Measurements from ENCODE around the gene SCYGR5.
"Not testable (repeated sequence)": the region's sequence is repeated elsewhere in the genome, so short reads cannot be mapped to it uniquely, and the experiment has no call there.

The SCYGR5 gene, protein sequence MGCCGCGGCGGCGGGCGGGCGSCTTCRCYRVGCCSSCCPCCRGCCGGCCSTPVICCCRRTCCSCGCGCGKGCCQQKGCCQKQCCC

DNA sequence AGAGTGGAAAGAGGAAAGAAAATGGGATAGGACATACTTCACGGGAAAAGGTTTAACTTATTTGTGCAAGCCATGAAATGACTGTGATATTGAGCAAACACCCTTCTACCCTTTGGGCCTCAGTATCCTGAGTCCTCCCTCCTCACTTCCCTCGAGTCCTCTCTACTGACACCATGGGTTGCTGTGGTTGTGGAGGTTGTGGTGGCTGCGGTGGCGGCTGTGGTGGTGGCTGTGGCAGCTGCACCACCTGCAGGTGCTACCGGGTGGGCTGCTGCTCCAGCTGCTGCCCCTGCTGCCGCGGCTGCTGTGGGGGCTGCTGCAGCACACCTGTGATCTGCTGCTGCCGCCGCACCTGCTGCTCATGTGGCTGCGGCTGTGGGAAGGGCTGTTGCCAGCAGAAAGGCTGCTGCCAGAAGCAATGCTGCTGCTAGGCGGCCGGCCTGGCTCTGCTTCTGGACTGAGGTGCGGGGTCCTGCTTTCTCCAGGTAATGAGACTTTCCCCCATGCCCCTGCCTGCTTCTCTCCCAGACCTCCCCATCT lies at the start of gene SCYGR5:
Gene SCYGR5, plus strand, starts transcription at position 174 of the 540 bp plus-strand sequence. Its CDS starts 0 bp downstream, at position 174.
- not testable (repeated sequence) for DNase-seq (ENCODE audit: low read depth in 2 of 3, low spot score in 2 of 3)

DNA sequence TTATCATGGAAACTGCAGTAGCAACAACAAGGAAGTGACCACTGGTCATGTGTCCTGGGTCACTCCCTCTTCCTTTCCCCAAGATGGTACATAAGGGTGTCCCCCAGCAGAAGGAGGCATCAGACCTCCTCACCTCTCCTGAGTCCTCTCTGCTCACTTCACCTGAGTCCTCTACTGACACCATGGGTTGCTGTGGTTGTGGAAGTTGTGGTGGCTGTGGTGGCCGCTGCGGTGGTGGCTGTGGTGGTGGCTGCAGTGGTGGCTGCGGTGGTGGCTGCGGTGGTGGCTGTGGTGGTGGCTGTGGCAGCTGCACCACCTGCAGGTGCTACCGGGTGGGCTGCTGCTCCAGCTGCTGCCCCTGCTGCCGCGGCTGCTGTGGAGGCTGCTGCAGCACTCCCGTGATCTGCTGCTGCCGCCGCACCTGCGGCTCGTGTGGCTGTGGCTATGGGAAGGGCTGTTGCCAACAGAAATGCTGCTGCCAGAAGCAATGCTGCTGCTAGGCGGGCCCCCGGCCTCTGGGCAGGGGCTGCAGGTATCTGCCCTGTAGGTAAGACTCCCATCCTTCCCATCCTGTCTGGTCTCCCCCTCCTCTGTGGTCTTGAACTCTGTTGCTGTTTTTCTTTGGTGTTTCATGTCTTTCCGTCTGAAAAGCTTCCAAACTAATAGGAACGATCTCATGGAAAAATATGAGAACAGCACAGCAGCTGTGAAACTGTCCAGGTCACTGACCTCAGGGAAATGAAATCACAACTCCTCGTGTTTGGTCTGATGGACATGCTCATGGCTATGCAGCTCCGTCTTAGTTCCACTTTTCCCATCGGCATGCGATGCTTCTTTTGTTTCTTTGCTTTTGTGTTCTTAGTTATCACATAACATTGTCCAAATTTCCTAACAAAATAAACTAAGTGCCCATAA lies 49.0 kb upstream of the SCYGR5 start, which contains the start of gene SCYGR4:
Gene SCYGR4, plus strand, starts transcription at position 183 of the 915 bp plus-strand sequence. Its CDS starts 0 bp downstream, at position 183.
- DNase-seq (ENCODE audit: low read depth in 2 of 3, low spot score in 2 of 3) = no peak

DNA sequence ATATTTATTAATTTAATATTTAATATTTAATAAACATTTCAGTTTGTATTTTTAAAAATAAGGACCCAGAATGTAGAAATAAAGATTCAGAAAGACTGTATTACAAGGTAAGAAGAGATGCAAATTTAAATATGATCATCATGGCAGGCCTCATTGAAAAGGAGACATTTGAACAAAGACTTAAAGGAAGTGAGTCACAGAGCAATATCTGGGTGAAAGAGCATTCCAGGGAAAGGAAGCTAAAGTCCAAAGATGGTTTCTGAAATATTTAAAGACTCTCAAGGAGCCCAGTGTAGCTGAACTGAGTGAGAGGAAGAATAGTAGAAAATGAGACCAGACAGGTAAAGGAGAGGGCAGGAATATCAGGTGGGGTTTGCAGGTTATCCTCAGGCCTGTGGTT lies 43.4 kb upstream of the SCYGR5 start:
- DNase-seq (ENCODE audit: low read depth in 2 of 3, low spot score in 2 of 3) = no peak

DNA sequence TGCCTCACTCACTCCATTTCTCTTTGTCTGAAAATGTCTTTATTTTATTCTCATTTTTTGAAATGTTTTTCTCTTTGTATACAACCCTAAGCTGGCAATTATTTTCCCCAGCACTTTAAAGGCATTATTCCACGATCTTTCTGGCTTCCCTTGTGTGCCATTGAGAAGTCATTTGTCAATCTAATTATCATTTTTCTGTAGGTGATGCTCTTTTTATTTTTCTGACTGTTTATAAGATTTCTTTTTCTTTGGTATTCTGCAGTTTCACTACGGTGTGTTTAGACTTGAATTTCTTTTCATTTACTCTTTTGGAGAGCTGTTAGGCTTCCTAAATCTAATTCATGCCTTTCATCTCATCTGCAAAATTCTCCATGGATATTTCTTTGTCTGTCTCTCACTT lies 41.2 kb upstream of the SCYGR5 start:
- no peak for DNase-seq (ENCODE audit: low read depth in 2 of 3, low spot score in 2 of 3)

DNA sequence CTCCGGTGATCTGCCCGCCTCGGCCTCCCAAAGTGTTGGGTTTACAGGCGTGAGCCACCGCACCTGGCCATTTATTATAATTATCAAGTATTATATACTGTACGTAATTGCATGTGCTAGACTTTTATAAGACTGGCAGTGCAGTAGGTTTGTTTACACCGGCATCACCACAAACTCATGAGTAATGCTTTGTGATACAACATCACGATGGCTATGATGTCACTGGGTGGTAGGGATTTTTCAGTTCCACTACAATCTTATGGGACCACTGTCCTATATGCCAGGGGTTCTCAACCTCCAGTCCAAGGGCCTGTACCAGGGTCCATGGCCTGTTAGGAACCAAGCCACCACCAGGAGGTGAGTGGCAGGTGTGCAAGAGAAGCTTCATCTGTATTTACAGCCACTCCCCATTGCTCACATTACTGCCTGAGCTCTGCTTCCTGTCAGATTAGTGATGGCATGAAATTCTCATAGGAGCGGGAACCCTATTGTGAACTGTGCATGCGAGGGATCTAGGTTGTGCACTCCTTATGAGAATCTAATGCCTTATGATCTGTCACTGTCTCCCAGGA lies 39.9 kb upstream of the SCYGR5 start:
- no peak for DNase-seq (ENCODE audit: low read depth in 2 of 3, low spot score in 2 of 3)

DNA sequence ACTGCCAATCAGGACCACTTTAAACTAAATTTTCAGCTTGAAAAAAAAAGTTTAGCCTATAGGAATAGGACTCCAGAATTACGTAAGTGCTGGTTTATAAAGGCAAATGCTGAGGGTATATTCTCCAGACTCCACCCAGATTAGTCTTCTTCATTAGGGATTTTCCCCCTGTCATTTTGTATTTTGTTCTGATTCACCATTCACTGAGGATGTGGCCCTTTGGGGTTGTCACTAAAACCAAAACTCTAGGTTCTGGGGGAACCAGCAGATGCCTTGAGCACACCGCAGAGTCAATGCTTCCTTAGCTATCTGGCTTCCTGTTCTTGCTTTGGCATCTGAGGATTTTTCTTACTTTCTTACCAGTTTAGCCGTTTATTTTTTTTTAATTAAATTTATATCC lies 38.8 kb upstream of the SCYGR5 start:
- DNase-seq (ENCODE audit: low read depth in 2 of 3, low spot score in 2 of 3) = no peak

DNA sequence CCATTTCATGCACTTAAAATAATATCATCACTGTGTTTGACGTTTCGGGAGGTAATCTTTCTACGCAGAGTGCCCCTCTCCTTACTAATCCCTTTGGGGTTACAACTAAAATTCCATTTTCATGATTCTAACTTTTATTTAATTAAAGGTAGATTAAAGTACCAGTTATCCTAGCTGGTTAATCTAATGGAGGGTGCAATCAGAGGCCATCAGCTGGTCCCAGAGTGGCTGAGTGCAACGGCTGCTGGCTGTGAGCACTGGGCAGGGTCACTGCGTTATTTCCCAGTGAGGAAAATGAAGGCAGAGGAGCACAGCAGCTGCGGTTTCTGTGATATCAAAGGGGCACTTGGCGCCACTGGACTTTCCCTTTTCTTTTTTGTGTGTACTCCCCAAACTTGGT lies 37.2 kb upstream of the SCYGR5 start:
- DNase-seq (ENCODE audit: low read depth in 2 of 3, low spot score in 2 of 3) = no peak

DNA sequence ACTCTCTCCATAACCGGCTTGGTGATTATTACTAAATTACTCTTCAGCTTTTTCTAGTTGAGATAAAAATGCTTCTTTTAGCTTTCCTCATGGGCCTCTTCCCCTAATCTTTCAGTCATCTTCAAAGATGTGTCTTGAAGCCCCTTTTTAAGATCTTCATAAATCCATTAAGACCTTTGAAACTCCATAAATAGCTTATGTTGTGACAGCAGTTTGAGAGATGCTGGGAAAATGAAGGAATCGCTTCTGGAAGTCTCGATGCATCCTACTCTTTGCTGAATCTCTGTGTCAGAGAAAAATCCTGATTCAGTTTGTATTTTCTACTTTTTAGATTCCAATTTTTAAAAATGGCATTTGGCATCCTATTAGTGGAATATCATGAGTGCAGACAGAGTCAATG lies 36.3 kb upstream of the SCYGR5 start:
- no peak for DNase-seq (ENCODE audit: low read depth in 2 of 3, low spot score in 2 of 3)

DNA sequence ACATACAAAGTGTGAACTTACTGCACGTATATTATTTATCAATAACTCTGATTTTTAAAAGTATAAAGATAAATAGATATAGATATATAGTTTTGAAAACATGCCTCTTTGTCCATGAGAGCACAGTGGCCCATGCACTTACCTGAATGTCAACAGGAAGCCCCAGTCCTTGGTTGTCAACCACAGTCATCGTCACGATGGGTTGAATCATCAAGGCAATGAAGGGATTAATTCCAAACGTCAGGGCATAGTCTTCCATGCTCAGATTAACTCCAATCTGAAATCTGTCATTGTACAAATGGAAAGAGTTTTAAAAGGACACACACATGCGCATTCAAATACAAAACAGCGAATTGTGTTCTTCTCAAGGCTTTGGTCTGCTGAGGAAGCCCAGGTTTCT lies 33.8 kb upstream of the SCYGR5 start:
- DNase-seq (ENCODE audit: low read depth in 2 of 3, low spot score in 2 of 3) = no peak

DNA sequence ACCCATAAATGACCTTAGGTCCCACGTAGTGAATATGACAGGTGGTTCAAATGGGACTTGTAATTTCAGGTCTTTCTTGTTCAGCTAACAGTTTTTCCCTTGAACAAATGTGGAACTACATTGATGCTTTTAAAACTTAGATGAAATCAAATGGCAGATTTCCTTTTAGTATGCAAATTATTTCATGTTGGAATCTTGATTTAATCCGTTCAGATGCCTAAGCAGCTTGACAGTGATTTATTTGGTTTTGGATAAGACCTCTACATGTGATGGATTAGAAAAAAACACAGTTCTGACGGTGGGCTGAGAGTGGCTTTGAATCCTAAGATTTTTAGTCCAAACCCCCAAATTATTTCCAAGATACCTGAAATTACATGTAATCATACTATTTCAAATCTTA lies 32.4 kb upstream of the SCYGR5 start:
- no peak for DNase-seq (ENCODE audit: low read depth in 2 of 3, low spot score in 2 of 3)

DNA sequence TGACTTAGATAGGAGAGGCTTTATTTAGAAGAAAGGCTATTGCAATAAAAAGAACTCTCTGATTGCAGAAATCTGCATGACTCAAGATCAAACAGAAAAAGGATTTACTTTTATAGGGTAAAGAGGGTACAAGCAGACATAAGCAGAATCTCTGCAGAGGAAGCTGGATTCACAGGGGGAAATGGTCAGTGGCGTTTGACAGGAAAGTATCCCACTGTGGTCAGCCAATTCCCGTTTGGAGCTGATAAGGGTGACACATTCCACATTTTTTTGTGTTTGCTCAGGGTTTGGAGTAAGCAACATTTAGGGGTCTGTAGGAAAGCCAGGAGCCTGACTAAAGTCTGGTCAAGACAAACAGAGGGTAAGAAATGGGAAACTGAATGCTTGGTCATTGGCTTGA lies 23.9 kb upstream of the SCYGR5 start:
- no peak for DNase-seq (ENCODE audit: low read depth in 2 of 3, low spot score in 2 of 3)

DNA sequence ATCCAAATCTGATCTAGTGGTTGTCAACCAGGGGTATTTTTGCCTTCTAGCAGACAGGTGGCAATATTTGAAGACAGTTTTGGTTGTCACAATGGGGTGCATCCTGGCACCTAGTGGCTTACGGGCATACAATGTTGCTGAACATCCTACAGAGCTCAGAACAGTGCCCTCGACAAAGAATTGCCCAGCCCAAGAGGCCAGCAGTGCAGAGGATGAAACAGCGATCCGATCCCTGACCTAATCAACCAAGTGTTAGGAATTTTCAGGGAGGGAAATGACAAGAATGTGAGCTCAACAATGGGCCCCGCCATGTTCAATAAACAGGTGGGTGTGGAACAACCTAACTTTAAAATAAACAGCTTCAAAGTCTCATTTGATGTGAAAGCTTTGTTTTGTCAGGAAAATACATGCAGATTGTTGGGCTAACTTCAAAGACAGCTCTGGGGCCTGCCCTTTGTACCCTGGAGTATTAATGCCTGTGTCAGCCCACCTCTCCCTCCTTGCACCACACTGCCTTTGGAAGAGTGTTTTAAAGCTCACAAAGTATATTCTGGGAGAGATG lies 22.5 kb upstream of the SCYGR5 start:
- DNase-seq (ENCODE audit: low read depth in 2 of 3, low spot score in 2 of 3) = no peak

DNA sequence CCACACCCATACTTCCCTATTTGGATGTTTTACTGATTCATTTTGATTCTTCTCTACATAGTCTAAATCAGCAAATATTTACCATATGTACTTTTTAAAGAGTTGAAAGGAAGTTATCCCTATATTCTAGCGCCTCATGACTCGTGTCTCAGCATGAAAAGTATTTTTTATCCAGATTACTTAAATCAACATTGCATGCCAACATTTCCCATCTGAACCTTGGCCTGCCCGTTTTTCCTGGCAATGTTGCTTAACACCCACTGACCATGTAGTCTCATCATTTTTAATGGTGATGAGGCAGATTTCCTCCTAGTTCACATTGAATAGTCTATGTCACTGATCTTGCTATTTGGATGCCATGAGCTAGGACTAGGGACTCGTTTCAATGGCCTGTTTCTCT lies 13.2 kb upstream of the SCYGR5 start:
- DNase-seq (ENCODE audit: low read depth in 2 of 3, low spot score in 2 of 3) = no peak

DNA sequence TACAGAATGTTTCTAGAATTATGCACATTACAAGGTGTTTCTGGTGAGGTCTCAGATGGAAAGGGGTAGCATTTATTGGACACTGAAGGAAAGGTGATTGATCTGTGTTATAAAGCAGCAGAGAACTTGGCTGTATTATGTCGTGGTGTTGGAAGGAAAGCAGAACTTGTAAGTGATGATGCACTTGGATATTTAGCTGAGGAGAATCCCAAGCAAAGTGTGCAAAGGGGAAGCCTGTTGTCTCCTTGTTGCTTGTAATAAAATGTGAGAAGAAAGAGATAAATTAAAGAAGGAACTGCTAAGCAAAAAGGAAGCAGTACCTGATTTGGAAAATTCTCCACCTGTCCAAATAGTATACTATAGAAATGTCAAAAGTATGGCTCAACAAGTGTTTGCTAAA lies 12.2 kb upstream of the SCYGR5 start:
- DNase-seq (ENCODE audit: low read depth in 2 of 3, low spot score in 2 of 3) = no peak

DNA sequence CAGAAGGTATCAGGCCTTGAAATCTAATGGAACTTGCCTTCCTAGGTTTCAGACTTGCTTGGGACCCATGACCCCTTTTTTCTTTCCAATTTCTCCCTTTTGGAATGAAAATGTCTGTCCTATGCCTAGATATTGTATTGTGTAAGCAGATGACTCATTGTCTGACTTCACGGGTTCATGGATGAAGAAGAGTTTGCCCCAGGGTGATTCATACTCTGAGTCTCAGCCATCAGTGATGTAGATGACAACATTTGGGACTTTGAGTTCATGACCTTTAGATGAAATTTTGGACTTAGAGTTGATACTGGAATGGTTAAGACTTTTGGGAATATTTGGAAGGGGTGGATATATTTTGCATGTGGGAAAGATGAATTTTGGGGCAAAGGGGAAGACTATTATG lies 11.2 kb upstream of the SCYGR5 start:
- no peak for DNase-seq (ENCODE audit: low read depth in 2 of 3, low spot score in 2 of 3)

DNA sequence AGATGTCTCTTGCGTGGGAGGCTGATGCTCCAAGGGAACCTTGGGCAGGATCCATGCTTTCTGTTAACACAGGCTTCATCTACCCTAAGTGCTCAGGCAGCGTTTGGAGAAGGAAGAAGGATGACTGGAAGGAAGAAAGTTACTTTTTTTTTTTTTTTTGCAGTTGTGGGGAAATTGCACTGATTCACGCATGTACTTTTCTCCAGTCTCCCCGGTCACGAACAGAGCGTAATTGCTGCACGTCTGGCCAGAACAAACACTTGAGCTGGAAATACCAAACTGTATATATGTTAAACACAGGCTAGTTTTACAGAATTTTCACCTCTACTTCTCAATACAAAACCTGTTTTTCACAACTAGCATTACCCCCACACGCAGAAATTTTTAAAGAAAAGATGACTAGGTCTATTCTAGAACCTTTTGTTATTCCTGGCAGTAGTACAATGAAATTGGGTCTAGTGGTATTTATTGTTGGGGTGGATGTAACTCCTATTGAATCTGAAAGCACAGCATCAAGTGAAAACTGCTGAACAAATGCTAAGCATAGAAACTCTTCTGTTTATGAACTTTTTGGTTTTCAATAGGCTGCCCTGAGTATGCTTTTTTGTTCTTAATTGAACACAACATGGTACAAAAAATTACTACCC lies 9.3 kb upstream of the SCYGR5 start:
- DNase-seq (ENCODE audit: low read depth in 2 of 3, low spot score in 2 of 3) = no peak

DNA sequence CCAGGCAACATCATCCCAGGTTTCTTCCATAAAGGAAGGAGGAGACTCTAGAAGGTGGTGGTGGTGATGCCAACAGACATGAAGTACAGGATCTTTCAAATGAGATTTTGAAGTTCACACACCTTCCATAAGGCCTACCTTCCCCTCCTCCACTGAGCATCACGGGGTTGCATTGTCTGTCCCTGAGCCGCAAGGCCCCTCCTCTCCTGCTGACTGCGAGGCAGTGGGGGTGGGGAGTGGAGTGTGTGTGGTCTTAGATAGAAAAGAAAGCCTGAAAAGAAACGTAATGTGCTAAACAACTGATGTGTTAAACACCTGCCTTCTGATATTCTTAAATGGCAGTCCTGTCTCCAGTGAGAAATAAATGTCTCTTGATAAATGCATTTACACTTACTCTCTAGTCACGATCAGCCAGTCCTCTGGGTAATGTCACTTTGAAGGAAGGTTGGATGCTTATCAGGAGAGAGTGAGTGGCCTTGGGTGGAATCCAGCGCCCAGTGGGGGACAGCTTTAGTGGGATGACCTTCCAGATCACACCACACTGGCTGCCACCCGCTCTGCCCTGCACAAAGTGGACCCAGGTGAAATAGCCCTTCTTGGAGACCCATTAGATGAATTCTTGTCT lies 5.5 kb upstream of the SCYGR5 start:
- no peak for DNase-seq (ENCODE audit: low read depth in 2 of 3, low spot score in 2 of 3)

DNA sequence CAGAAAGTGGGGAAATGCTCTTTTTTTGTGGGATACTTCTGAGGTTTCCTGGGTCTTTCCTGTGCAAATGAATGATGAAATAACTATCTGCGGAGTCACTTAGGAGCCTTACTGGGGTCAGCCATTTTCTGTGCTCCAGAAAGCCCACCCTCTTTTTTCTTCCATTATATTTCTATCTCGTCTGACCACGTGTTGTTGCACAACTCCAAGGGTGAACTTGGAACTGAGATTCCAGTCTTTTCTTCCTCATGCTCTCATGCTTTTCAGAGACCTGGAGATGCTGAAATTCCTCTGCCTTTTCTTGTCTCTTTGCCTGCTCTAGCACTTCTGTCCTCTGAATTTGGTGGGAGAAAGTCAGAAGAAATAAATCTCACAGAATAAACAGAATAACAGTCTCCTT lies 4.8 kb upstream of the SCYGR5 start:
- no peak for DNase-seq (ENCODE audit: low read depth in 2 of 3, low spot score in 2 of 3)

DNA sequence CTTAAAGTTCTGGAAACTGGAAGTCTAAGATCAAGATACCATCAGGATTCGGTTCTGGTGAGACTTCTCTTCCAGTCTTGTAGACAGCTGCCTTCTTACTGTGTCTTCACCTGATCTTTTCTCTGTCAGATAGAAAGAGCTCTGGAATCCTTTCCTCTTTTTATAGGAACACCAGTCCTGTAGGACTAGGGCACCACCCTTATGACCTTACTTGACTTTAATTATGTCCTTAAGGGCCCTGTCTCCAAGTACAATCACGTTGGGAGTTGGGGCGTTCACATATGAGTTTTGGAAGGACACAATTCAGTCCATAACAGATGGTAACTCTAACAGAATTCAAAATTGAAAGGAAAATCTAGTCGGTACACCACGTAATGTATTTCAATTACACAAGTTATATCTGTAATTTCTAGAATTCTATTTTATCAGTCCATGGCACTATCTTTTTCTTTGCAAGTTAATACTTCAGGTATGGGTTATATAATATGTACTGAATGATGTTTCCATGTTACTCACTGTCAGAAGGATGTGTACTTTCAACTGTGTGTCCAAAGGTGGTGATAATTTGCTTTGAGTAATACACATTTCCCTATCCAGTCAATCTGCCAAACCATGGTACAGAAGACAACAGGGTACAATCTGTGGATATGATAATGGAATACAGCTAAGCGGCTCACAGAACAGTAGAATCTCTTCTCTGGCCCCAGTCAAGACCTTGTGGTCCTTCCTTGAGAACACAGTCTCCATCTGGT lies 1.2 kb upstream of the SCYGR5 start:
- no peak for DNase-seq (ENCODE audit: low read depth in 2 of 3, low spot score in 2 of 3)

Measured in activated CD8-positive, alpha-beta memory T cell treated with anti-CD3 and anti-CD28 coated beads for 48 hours (primary cell).